ENCODE results near the gene FBXL4.

- TF ChIP-seq CTCF (IDR thresholded peaks at IDR 0.05), result no peak
- no peak for TF ChIP-seq POLR2A (IDR thresholded peaks at IDR 0.05)
- no peak for TF ChIP-seq EP300 (IDR thresholded peaks at IDR 0.05)
Observed at GRCh38 chr6:98887650-98888049, 60.1 kb downstream of the FBXL4 start.

Data from tibial nerve (tissue), 4 donors.